Measurements from ENCODE around the gene SYT1.
"Not testable (repeated sequence)": the region's sequence is repeated elsewhere in the genome, so short reads cannot be mapped to it uniquely, and the experiment has no call there.

SYT1 gene

GRCh38 chr12:79210403-79210802 is 345.8 kb downstream of the SYT1 start:
- DNase-seq, result not testable (repeated sequence)

DNA sequence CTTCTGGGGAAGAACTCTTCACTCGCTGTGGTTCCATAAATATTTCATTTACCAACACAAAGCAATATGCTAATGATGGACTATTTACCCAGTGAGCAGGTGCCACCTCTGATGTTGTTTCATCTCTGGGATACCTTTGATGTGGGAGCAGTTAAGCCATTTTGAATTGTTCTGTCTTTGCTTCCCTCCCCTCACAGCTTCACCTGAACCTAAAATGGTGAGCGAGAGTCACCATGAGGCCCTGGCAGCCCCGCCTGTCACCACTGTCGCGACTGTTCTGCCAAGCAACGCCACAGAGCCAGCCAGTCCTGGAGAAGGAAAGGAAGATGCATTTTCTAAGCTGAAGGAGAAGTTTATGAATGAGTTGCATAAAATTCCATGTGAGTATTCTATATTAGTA is 352.7 kb downstream of the SYT1 start:
- DNase-seq, result no peak

- DNase-seq, result no peak
Measured at GRCh38 chr12:79223210-79223609, 358.6 kb downstream of the SYT1 start.

- no peak for DNase-seq
Measured at GRCh38 chr12:79223761-79224160, 359.2 kb downstream of the SYT1 start.

DNA sequence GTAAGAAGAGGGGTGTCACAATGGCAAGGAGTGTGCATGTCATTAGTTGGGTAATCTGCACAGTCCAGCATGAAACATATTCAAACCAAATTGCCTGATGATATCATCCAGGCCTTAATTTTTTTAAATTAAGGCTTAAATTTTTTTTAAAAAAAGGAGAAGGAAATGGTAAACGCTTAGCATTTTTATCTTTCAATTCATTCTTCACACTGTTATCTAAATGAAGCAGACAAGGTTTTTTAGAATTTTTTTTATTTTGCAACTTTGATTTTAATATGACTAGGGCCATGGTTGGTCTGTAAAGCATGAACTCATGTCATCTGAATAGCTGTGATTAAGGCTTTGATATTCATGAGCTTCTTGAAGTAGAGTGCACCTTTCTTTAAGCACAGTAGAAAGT is 362.5 kb downstream of the SYT1 start:
- no peak for DNase-seq

DNA sequence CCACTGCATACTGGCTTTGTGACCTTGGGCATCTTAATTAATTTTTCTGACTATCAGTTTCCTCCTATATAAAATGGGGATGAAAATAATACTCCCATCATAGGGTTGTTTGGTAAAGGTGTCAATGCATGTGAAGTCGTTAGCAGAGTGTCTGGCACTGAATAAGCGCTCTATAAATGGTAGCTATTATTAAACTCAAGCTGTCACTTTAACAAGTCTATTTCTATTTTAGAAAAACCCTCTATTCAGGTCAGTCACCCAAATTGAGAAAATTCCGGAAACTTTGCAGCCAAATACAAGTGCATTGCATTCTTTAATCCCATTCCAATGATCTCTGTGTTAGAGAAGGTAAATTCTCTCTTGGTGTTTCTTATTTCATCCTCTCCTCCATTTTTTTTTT is 363.1 kb downstream of the SYT1 start:
- no peak for DNase-seq

DNA sequence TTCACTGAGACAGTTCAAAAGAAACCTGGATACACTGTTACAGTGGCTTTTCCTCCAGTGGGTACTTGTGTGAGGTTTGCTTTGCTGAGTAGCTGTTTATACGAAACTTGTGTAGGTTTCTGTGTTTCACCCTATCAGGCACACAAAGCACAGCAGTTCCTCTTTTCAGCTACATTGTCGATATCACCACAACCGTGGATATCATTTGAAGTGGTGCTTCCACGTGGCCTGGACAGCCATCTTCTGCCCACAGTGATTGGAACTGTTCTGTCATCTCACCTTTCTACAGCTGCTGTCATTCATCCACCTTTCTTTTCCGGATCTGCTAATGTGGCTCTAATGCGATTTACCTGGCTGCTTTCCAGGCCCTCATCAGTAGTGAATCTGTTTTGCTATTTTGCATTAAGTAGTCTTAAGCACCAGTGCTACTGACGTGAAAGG is 368.8 kb downstream of the SYT1 start:
- no peak for DNase-seq

- no peak for DNase-seq
Measured at GRCh38 chr12:79236920-79237319, 372.3 kb downstream of the SYT1 start.

GRCh38 chr12:79238246-79238645 is 373.7 kb downstream of the SYT1 start:
- no peak for DNase-seq

DNA sequence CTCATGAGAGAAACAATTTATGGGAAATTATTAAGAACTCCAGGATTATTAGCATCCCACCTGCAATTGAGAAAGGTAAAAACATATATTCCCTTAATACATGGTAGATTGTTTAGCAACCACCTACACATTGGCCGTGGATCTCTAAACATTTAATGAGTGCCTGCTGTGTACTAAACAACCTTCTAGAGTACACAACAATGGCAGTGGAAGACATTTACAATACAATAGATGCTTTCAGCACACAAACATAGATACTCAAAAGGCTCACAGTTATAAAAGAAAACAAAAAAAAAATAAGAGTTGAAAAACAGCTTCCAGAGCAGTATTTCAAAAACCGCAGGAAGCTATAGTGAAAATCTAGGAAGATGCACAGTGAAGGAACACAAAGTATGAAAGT is 382.9 kb downstream of the SYT1 start:
- no peak for DNase-seq

GRCh38 chr12:79250186-79250585 is 385.6 kb downstream of the SYT1 start:
- DNase-seq, result no peak

DNA sequence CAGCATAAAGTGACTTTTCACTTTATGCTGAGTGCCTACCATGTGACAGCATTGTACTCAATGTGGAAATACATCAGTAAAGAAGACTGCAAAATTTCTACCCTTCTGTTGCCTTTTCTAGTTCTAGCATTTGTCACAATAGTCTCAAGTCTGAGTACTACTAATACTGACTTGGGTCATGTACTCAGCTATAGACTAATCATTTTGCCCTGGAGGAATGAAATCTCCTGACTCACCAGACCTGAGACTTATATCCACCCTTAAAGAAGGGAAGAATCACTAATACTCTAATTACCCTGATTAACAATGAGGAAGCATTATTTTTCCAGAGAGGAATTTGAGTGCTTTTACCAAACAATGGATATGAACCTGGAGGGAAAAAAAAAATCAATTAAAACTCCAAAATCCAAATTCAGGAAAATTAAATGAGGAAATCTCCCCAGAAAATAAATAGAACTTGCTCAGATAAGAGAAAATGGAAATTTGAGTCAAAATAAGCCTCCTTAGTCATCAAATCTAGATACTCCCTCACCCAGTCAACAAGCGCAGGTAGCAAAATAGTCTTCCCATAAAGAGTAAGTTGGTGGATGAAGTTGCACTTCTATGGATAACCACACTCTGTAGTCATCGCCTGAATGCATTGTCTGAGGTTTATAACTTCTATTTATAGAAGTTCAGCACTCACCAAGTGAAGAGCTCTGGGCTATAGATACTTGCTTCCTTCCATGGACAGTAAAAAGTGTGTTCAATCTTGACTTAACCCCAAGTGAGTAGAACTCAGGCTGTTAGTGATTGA is 386.6 kb downstream of the SYT1 start:
- no peak for DNase-seq

DNA sequence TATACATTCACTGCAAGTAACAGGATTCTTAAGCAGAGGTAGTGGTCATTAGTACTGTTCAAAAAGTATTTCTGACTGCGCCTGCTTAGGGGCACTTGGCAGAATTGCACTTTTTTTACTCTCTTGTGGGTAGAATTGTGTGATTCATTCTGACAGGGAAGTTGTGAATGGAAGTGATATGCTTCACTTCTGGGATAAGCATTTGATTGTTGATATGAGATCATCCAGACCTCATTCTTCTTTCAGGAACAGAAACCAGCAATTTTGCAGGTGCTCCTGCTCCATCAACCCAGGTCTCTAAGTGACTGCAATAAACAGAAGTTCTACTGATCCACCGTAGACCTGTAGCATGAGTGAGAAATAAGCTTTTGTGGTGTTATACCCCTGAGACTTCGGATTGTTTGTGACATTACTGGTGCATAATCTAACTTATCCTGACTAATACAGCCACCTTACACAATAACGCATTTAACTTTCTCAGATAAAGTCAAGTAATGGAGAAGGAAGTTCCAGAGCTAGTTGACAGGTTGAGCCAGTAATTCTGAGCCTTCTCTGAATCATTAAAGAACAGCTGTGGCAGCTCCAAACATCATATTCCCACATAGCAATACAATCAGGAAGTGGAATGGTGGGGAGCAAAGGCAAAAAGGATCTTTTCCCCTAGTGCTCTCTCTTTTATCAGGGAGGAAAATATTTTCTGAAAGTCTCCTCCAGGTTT is 387.9 kb downstream of the SYT1 start:
- DNase-seq, result no peak

DNA sequence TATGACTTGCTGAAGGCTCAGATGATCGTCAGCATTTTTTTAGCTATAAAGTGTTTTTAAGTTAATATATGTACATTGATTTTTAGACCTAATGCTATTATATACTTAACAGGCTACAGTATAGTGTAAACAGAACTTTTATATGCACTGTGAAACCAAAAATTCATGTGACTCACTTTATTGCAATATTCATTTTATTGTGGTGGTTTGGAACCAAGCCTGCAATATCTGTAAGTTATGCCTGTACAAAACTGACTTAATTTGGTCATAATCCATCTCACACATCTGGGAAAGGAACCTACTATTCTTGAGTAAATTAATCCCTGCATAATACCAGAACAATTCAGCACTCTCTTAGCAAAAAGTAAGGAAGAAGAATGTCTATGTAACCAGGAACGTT is 390.7 kb downstream of the SYT1 start:
- no peak for DNase-seq

GRCh38 chr12:79260923-79261322 is 396.3 kb downstream of the SYT1 start:
- no peak for DNase-seq

DNA sequence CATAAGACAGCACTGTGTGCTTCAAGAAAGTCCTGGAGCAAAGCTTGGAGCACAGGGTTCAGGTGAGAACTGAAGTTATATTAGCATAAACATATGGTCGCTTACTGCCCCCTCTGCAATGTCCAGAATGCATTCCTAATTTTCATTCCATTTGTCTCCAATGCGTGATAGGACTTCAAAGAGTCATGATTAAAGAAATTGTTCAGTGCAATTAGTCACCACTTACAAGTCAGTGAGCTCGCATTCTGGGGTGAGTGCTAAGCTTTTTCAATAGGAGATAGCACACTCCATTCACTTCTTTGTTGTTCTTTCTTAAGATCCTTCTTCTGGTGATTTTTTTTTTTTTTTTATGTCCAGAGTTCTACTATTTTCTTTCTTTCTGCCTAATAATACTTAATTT is 398.4 kb downstream of the SYT1 start:
- DNase-seq, result no peak

DNA sequence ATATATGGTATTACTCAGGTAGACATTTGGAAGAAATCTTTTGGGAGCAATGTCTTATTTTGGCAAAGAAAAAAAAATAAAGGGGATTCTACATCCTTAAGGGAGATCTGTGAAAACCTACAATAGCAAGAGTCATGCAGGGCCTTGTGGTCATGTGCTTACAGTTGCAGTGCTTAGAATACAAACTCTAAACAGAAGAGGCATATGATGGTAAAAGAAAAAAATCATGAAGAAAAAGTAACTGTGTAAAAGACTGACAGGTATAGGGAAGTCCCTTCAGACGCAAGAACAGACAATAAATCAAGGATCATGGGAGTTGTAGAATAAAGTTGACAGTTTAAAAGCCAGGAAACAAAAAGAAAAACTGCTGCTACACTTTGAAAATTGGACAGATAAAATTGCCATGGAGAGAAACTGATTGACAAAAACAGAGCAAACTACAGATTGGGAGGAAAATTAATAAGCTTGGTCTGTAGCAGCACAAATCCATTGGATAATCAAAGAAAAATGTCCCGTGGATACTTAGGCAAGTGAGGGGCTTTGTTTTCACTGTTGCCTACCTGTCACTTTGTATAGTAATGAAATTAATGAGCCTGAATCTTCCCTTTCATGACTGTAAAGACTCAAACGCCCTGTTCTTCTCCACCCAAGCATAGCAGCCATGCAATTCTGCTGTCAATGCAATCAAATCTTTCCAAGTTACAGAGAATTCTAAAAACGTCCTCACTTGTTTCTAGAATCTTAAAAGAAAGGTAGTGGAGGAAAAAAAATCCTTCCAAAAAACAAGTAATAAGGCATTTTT is 402.0 kb downstream of the SYT1 start:
- no peak for DNase-seq

- no peak for DNase-seq
Measured at GRCh38 chr12:79267580-79267979, 403.0 kb downstream of the SYT1 start.

- DNase-seq, result no peak
Measured at GRCh38 chr12:79274501-79275064, 410.0 kb downstream of the SYT1 start.

GRCh38 chr12:79275631-79276030 is 411.1 kb downstream of the SYT1 start:
- DNase-seq, result no peak

- no peak for DNase-seq
Measured at GRCh38 chr12:79283364-79283763, 418.8 kb downstream of the SYT1 start.

- DNase-seq, result no peak
Measured at GRCh38 chr12:79288911-79289310, 424.3 kb downstream of the SYT1 start.
